HG02852 (cell line): Measurements from ENCODE around the gene ARHGAP6.

Experiments
- ATAC-seq: cut with Tn5 transposase; IDR thresholded peaks from one replicate; pipeline ENCODE4 v1.9.1; 2021; ENCODE audit warnings: mild to moderate bottlenecking, moderate library complexity; ENCODE audit not compliant: unreplicated experiment

The ARHGAP6 gene

GRCh38 chrX:11407331-11408108 is 258.2 kb downstream of the ARHGAP6 start:
- ATAC-seq, result no peak

- ATAC-seq, result no peak
Observed at GRCh38 chrX:11406109-11406765, 259.5 kb downstream of the ARHGAP6 start.

- no peak for ATAC-seq
Observed at GRCh38 chrX:11403631-11404030, 262.1 kb downstream of the ARHGAP6 start.

GRCh38 chrX:11401966-11402365 is 263.8 kb downstream of the ARHGAP6 start:
- ATAC-seq, result no peak

GRCh38 chrX:11399489-11400094 is 266.1 kb downstream of the ARHGAP6 start:
- ATAC-seq, result no peak

- ATAC-seq, result no peak
Observed at GRCh38 chrX:11398785-11399184, 266.9 kb downstream of the ARHGAP6 start.

GRCh38 chrX:11398139-11398538 is 267.6 kb downstream of the ARHGAP6 start:
- no peak for ATAC-seq

GRCh38 chrX:11397680-11398079 is 268.0 kb downstream of the ARHGAP6 start:
- ATAC-seq, result peak; percentile 91

- ATAC-seq, result no peak
Observed at GRCh38 chrX:11395859-11396258, 269.9 kb downstream of the ARHGAP6 start.

GRCh38 chrX:11393949-11394654 is 271.6 kb downstream of the ARHGAP6 start:
- ATAC-seq, result no peak

- ATAC-seq, result no peak
Observed at GRCh38 chrX:11386812-11387211, 278.9 kb downstream of the ARHGAP6 start.

GRCh38 chrX:11386001-11386523 is 279.7 kb downstream of the ARHGAP6 start:
- no peak for ATAC-seq

- ATAC-seq, result no peak
Observed at GRCh38 chrX:11382930-11383329, 282.8 kb downstream of the ARHGAP6 start.

GRCh38 chrX:11381464-11381863 is 284.3 kb downstream of the ARHGAP6 start:
- ATAC-seq, result peak; percentile 94

GRCh38 chrX:11380187-11380844 is 285.4 kb downstream of the ARHGAP6 start:
- ATAC-seq, result no peak

GRCh38 chrX:11376163-11376562 is 289.6 kb downstream of the ARHGAP6 start:
- no peak for ATAC-seq

- ATAC-seq, result no peak
Observed at GRCh38 chrX:11375614-11376119, 290.1 kb downstream of the ARHGAP6 start.

GRCh38 chrX:11374570-11374969 is 291.1 kb downstream of the ARHGAP6 start:
- no peak for ATAC-seq

GRCh38 chrX:11371106-11371505 is 294.6 kb downstream of the ARHGAP6 start:
- ATAC-seq, result no peak
